H9 (cell line): ENCODE results near the gene RBKS. TPM values are rescaled to one million over a fixed set of nuclear protein-coding genes. Genes with fewer than 3 reads are reported as not detected.

Experiments used
- DNase-seq: peaks from one replicate; pipeline ENCODE4 v3.0.0-alpha.2; 2017
- H2AFZ ChIP-seq: one replicate; pipeline ENCODE4 v1.6.1; 2013; ENCODE audit warnings: mild to moderate bottlenecking, low read length, control low read depth, moderate library complexity
- H2AK5ac ChIP-seq: 2 replicates; pipeline ENCODE4 v1.6.1; 2013; ENCODE audit warnings: low read length, control low read depth, mixed read lengths; ENCODE audit not compliant: insufficient read length
- H2BK120ac ChIP-seq: one replicate; pipeline ENCODE4 v1.6.1; 2013; ENCODE audit warnings: low read depth, mild to moderate bottlenecking, low read length, control low read depth, inconsistent platforms; ENCODE audit not compliant: poor library complexity, severe bottlenecking
- H2BK12ac ChIP-seq: 2 replicates; pipeline ENCODE4 v1.6.1; 2013; ENCODE audit warnings: low read length, control low read depth, mixed read lengths, low read depth; ENCODE audit not compliant: insufficient read length
- H2BK15ac ChIP-seq: 2 replicates; pipeline ENCODE4 v1.6.1; 2013; ENCODE audit warnings: low read depth, low read length, control low read depth
- H2BK20ac ChIP-seq: one replicate; pipeline ENCODE4 v1.6.1; 2013; ENCODE audit warnings: low read depth, mild to moderate bottlenecking, low read length, control low read depth, inconsistent platforms; ENCODE audit not compliant: poor library complexity, severe bottlenecking
- H2BK5ac ChIP-seq: 2 replicates; pipeline ENCODE4 v1.6.1; 2013; ENCODE audit warnings: low read length, control low read depth, mixed read lengths; ENCODE audit not compliant: insufficient read length
- H3K14ac ChIP-seq: 2 replicates; pipeline ENCODE4 v1.6.1; 2013; ENCODE audit warnings: low read length, control low read depth; ENCODE audit not compliant: insufficient read depth
- H3K18ac ChIP-seq: 2 replicates; pipeline ENCODE4 v1.6.1; 2013; ENCODE audit warnings: low read depth, mild to moderate bottlenecking, mixed read lengths, low read length, control low read depth; ENCODE audit not compliant: insufficient read length
- H3K23ac ChIP-seq: 2 replicates; pipeline ENCODE4 v1.6.1; 2013; ENCODE audit warnings: low read length, control low read depth, mixed read lengths, low read depth; ENCODE audit not compliant: insufficient read length
- H3K23me2 ChIP-seq: 2 replicates; pipeline ENCODE4 v1.6.1; 2013; ENCODE audit warnings: low read depth, mild to moderate bottlenecking, mixed read lengths, low read length, control low read depth; ENCODE audit not compliant: insufficient read length, poor library complexity, severe bottlenecking
- H3K27ac ChIP-seq: 2 replicates; pipeline ENCODE4 v1.5.1; 2013; ENCODE audit warnings: low read length, control low read depth, mixed read lengths, low read depth; ENCODE audit not compliant: insufficient read length
- H3K27me3 ChIP-seq: 2 replicates; pipeline ENCODE4 v1.6.1; 2013; ENCODE audit warnings: low read length, control low read depth, inconsistent platforms; ENCODE audit not compliant: insufficient read depth
- H3K4ac ChIP-seq: 2 replicates; pipeline ENCODE4 v1.6.1; 2013; ENCODE audit warnings: low read depth, mild to moderate bottlenecking, control low read depth, inconsistent platforms, low read length, moderate library complexity
- H3K4me1 ChIP-seq: 2 replicates; pipeline ENCODE4 v1.6.1; 2013; ENCODE audit warnings: low read length, control low read depth, inconsistent platforms; ENCODE audit not compliant: insufficient read depth
- H3K4me2 ChIP-seq: 2 replicates; pipeline ENCODE4 v1.6.1; 2013; ENCODE audit warnings: low read length, control low read depth, mixed read lengths; ENCODE audit not compliant: insufficient read length, insufficient read depth
- H3K56ac ChIP-seq: 2 replicates; pipeline ENCODE4 v1.6.1; 2013; ENCODE audit warnings: low read depth, mild to moderate bottlenecking, mixed read lengths, low read length, control low read depth; ENCODE audit not compliant: insufficient read length
- H3K79me1 ChIP-seq: 2 replicates; pipeline ENCODE4 v1.6.1; 2013; ENCODE audit warnings: low read depth, mild to moderate bottlenecking, moderate library complexity, low read length, control low read depth, inconsistent platforms; ENCODE audit not compliant: insufficient read depth, poor library complexity, severe bottlenecking
- H3K79me2 ChIP-seq: 2 replicates; pipeline ENCODE4 v1.6.1; 2013; ENCODE audit warnings: low read length, control low read depth, inconsistent platforms; ENCODE audit not compliant: insufficient read depth
- H3K9ac ChIP-seq: 2 replicates; pipeline ENCODE4 v1.6.1; 2013; ENCODE audit warnings: low read length, control low read depth, mixed read lengths; ENCODE audit not compliant: insufficient read length; ENCODE audit errors: extremely low read depth
- H3K9me3 ChIP-seq: one replicate; pipeline ENCODE4 v1.6.1; 2013; ENCODE audit warnings: low read depth, low read length, inconsistent platforms; ENCODE audit not compliant: control insufficient read depth
- H3T11ph ChIP-seq: one replicate; pipeline ENCODE4 v1.6.1; 2013; ENCODE audit warnings: mild to moderate bottlenecking, low read length, control low read depth, inconsistent platforms
- H4K20me1 ChIP-seq: one replicate; pipeline ENCODE4 v1.6.1; 2013; ENCODE audit not compliant: control insufficient read depth, insufficient read length, insufficient read depth
- H4K5ac ChIP-seq: 2 replicates; pipeline ENCODE4 v1.6.1; 2013; ENCODE audit warnings: low read depth, mild to moderate bottlenecking, mixed read lengths, low read length, control low read depth; ENCODE audit not compliant: insufficient read length
- H4K8ac ChIP-seq: replicated peaks from 2 replicates; pipeline ENCODE4 v1.6.1; 2013; ENCODE audit warnings: low read length, control low read depth, mixed read lengths, low read depth; ENCODE audit not compliant: insufficient read length
- H4K91ac ChIP-seq: 2 replicates; pipeline ENCODE4 v1.6.1; 2013; ENCODE audit warnings: low read depth, mild to moderate bottlenecking, moderate library complexity, mixed read lengths, low read length, control low read depth; ENCODE audit not compliant: insufficient read length
- H3K27ac Mint-ChIP-seq, 3 experiments: 2 replicates in 2 of 3; 3 replicates in 1 of 3; pipeline ENCODE4 v1.8.0; 2020 to 2021; ENCODE audit warnings: mixed read lengths in 3 of 3, mild to moderate bottlenecking in 1 of 3, moderate library complexity in 1 of 3
- H3K27me3 Mint-ChIP-seq: 2 replicates; pipeline ENCODE4 v1.8.0; 2021; ENCODE audit warnings: low read depth, mild to moderate bottlenecking, moderate library complexity, mixed read lengths
- H3K36me3 Mint-ChIP-seq, 3 experiments: 2 replicates in 2 of 3; 3 replicates in 1 of 3; pipeline ENCODE4 v1.8.0; 2020 to 2021; ENCODE audit warnings: low read depth in 3 of 3, mixed read lengths in 3 of 3; ENCODE audit not compliant: insufficient read depth in 1 of 3
- H3K4me1 Mint-ChIP-seq, 2 experiments: 2 replicates each; pipeline ENCODE4 v1.8.0; 2020; ENCODE audit warnings: mixed read lengths in 2 of 2
- H3K4me3 Mint-ChIP-seq, 2 experiments: 2 replicates in 1 of 2; 3 replicates in 1 of 2; pipeline ENCODE4 v1.8.0; 2020 to 2021; ENCODE audit warnings: mild to moderate bottlenecking in 2 of 2, mixed read lengths in 2 of 2, moderate library complexity in 1 of 2
- H3K9me3 Mint-ChIP-seq, 2 experiments: 2 replicates in 1 of 2; 3 replicates in 1 of 2; pipeline ENCODE4 v1.8.0; 2020; ENCODE audit warnings: mild to moderate bottlenecking in 2 of 2, mixed read lengths in 2 of 2, moderate library complexity in 1 of 2
- CTCF ChIP-seq: fragments of 200-600 bp; sonication (generic); conservative IDR thresholded peaks from 3 replicates; pipeline ENCODE4 v1.8.0; 2021; ENCODE audit warnings: antibody characterized with exemption, mild to moderate bottlenecking
- WGBS: extraction: QIAGEN DNeasy Blood & Tissue Kit; methylation state at CpG from one replicate; pipeline ENCODE4 v1.1.7; 2013; ENCODE audit warnings: missing lambda C conversion rate, low lambda C conversion rate, mixed read lengths; ENCODE audit not compliant: insufficient read length; ENCODE audit errors: extremely low coverage; 5-methylcytosine and 5-hydroxymethylcytosine counted together
- total RNA-seq: library from RNA; stranded (reverse); gene quantifications from 2 replicates; pipeline ENCODE4 v1.2.1, GENCODE V29; 2021

The RBKS gene
- total RNA-seq, 1 experiment from 2014 or later, result 2.3 TPM

DNA sequence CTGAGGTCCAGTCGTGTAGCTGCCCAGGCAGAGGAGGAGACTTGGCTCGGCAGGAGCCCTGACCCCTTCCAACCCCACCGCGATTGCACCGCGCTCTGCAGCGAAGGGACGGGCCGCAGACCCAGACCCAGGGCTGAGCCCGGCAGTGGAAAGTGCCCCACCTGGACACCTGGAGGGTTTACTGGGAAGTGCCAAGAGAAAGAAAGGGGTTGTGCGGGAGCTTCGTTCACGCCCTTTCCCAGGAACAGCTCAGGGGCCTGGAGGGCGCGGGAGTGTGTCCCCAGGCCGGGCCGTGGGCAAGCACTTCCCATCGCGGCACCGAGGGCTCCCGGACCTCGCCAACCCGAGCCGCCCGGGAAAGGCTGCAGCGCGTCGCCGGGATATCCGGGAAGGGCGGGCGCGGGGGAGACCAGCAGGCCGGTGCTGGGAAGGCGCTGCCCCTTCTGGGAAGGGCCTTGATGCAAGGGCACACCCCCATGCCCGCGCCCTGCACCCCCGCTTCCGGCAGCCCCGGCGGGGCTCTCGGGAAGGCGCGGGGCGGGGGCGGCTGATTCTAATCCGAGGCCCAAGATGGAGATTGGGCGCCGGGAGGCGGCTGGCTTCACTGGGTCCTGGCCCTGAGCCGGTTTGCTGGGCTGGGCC, 154.8 kb downstream of the RBKS start:
- H4K8ac ChIP-seq, result no peak overlapping the region

More for the DNA sequence above, 154.8 kb downstream of the RBKS start:
- Histone ChIP-seq H3K27me3 (no peaks in the 10 kb centered on the region), H4K5ac (no peak overlapping the region), H3K56ac (no peak overlapping the region), H3K79me1 (no peaks in the 10 kb centered on the region), H3K23ac (no peak overlapping the region), H3K4me2 (peak overlapping the region; percentile 66), H3T11ph (no peak overlapping the region), H4K91ac (no peak overlapping the region), H3K14ac (peak overlapping the region; percentile 62), H2AK5ac (no peak overlapping the region), H2BK15ac (no peak overlapping the region), H4K20me1 (no peaks in the 10 kb centered on the region), H2BK12ac (no peak overlapping the region), H3K4me1 (no peaks in the 10 kb centered on the region), H3K27ac (no peak overlapping the region), H3K4ac (no peak overlapping the region), H2BK20ac (no peak overlapping the region), H2BK120ac (no peak overlapping the region), H3K9me3 (no peaks in the 10 kb centered on the region), H3K18ac (peak overlapping the region; percentile 82), H3K9ac (peak overlapping the region; percentile 21), H2BK5ac (no peak overlapping the region), H2AFZ (peak overlapping the region; percentile 53), H3K79me2 (no peaks in the 10 kb centered on the region), H3K23me2 (peaks cover 10% of the 10 kb centered on the region)
- Mint-ChIP-seq H3K4me3 (peak overlapping the region; percentile 62 to 74), H3K27me3 (no peaks in the 10 kb centered on the region), H3K27ac (peak overlapping the region in 2 of 3 experiments; percentile 0 to 12; a peak in 2 of 7 replicates), H3K4me1 (peaks cover 13 to 14% of the 10 kb centered on the region in 2 experiments), H3K9me3 (peaks cover 5 to 8% of the 10 kb centered on the region in 2 experiments; a peak in 4 of 5 replicates), H3K36me3 (peaks cover 0 to 5% (median 0%) of the 10 kb centered on the region in 3 experiments; a peak in 1 of 7 replicates)
- peak; percentile 82 for DNase-seq
- no CpG with 5 or more reads among the region's 51 CpGs for WGBS
- TF ChIP-seq CTCF, result peak; percentile 37; the same call in 2 of the 3 replicates
